Measurements from ENCODE around the gene THOC6.
"Not testable (repeated sequence)": the region's sequence is repeated elsewhere in the genome, so short reads cannot be mapped to it uniquely, and the experiment has no call there.

The THOC6 gene

GRCh38 chr16:3072148-3072547 lies 48.3 kb downstream of the THOC6 start:
- not testable (repeated sequence) for DNase-seq (ENCODE audit: low read depth in 2 of 2)

- not testable (repeated sequence) for DNase-seq (ENCODE audit: low read depth in 2 of 2)
These were observed 48.9 kb downstream of the THOC6 start for GRCh38 chr16:3072576-3073263.

GRCh38 chr16:3073448-3073847 lies 49.6 kb downstream of the THOC6 start:
- DNase-seq (ENCODE audit: low read depth in 2 of 2) = no peak

DNA sequence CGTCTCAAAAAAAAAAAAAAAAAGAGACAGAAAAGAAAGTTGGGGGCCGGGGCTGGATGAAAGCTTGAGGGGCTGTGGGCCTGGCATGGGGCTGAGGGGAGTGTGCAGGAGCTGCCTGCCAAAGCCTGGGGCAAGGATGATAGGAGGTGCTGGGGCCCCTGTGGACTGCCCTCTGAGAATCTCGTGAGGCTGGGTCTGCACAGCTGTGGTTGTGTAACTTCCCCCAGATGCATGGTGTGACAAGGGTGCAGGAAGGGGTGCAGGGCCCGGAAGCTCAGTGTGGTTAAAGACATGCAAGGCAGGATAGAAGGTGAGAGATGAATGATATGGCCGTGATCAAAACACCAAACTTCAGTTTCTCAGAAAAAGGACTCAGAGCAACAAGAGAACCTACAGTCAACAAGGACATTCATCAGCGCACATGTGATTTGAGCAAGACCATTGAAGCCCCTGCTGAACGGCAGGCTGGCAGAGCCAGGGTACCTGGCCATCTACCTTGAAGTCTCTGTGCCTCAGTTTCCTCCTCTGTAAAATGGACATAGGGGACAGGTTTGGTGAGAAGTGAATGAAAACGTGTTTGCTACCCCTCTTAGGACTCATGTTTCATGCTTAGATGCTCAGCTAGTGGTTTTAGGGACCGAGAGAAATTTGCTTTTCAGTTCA lies 51.2 kb downstream of the THOC6 start:
- peak in 1 of 2 donors; percentile 50 for DNase-seq (ENCODE audit: low read depth in 2 of 2)

DNA sequence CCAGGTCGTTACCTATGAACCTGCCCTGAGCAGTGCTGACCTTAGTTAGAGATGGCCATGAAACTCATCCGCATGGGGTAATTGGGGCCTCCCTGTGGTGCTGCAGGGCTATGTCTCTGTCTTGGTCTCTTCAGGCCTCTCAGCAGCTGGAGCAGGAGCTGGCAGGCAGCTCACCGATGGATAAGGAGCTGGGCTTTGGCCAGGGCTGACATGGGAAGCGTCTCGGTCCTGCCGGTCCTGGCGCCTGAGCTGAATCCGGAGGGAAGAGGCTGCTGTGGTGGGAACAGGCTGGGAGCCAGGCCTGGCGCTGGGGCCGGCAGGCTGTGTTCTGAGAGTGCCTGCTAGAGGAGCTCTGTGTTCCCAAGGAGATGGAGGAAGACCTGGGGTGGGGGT lies 51.7 kb downstream of the THOC6 start:
- no peak for DNase-seq (ENCODE audit: low read depth in 2 of 2)

GRCh38 chr16:3075946-3076345 lies 52.1 kb downstream of the THOC6 start:
- not testable (repeated sequence) for DNase-seq (ENCODE audit: low read depth in 2 of 2)

DNA sequence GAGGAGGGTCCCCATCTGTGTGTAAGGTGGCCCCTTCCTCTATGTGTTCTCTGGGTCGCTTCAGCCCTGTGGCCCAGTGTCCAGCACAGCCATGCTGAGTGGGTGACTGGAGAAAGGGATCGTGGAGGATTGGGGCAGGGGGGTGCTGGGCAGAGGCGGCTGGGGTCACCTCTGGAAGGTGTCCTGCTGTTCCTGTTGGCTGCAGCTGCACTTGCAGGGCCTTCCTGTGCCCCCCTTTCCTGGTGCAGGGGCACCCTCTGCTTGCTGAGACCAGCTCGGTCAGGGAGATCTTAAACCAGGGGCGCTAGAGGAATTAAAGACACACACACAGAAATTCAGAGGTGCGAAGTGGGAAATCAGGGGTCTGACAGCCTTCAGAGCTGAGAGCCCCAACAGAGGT lies 52.7 kb downstream of the THOC6 start:
- no peak for DNase-seq (ENCODE audit: low read depth in 2 of 2)
